Activated T-cell treated with anti-CD3 and anti-CD28 coated beads, Interleukin-2, amount 50 U/mL, for 72 hours (primary cell): ENCODE data around the gene ADNP2. TPM values are rescaled to one million over a fixed set of nuclear protein-coding genes. Genes with fewer than 3 reads are reported as not detected.

Source experiments
- ATAC-seq, 2 donors: fragments of 150-1000 bp; cut with Tn5 transposase; replicated peaks in 1 of 2; 2 replicates each; pipeline ENCODE4 v1.10.0; 2021; ENCODE audit warnings: moderate library complexity in 2 of 2, mild to moderate bottlenecking in 1 of 2
- DNase-seq, 2 donors: peaks; one replicate each; pipeline ENCODE4 v3.0.0; 2021 to 2022; ENCODE audit warnings: mixed read lengths in 1 of 2
- H3K27ac Mint-ChIP-seq: one replicate; pipeline ENCODE4 v1.8.0; 2022; ENCODE audit warnings: mild to moderate bottlenecking, moderate library complexity, mixed read lengths
- H3K27me3 Mint-ChIP-seq: one replicate; pipeline ENCODE4 v1.8.0; 2022; ENCODE audit warnings: low read depth, mixed read lengths
- H3K36me3 Mint-ChIP-seq, 2 donors: one replicate each; pipeline ENCODE4 v1.8.0; 2022; ENCODE audit warnings: mixed read lengths in 2 of 2, mild to moderate bottlenecking in 1 of 2; ENCODE audit not compliant: insufficient read depth in 2 of 2
- H3K4me1 Mint-ChIP-seq: one replicate; pipeline ENCODE4 v1.8.0; 2022; ENCODE audit warnings: low read depth, mixed read lengths
- H3K4me3 Mint-ChIP-seq, 2 donors: one replicate each; pipeline ENCODE4 v1.8.0; 2022; ENCODE audit warnings: mild to moderate bottlenecking in 2 of 2, mixed read lengths in 2 of 2, moderate library complexity in 2 of 2
- H3K9me3 Mint-ChIP-seq, 2 donors: one replicate each; pipeline ENCODE4 v1.8.0; 2022; ENCODE audit warnings: mixed read lengths in 2 of 2
- total RNA-seq, 2 donors: library from RNA; stranded (reverse); gene quantifications; one replicate each; pipeline ENCODE4 v1.2.3, GENCODE V29; 2022

The ADNP2 gene
- total RNA-seq, 2 donors from 2014 or later = 25.1 to 33.4 TPM

DNA sequence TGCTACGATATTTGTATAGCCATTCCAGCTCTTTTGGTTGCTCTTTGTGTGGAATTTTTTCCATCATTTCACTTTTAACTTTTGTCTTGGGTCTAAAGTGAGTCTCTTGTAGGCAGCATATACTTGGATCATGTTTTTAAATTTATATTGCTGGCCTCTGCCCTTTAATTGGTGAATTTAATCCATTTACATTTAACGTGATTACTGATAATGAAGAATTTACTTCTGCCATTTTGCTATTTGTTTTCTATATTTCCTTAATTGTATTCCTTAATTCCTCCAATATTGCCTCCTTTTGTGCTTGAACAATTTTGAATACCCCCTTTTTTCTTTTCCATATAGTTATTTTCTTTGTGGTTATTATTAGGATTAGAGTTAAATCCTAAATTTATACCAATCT, 21.0 kb upstream of the ADNP2 start:
- H3K4me1 Mint-ChIP-seq = no peaks in the 10 kb centered on the region
- H3K4me3 Mint-ChIP-seq = no peak overlapping the region
- H3K27ac Mint-ChIP-seq = no peak overlapping the region

DNA sequence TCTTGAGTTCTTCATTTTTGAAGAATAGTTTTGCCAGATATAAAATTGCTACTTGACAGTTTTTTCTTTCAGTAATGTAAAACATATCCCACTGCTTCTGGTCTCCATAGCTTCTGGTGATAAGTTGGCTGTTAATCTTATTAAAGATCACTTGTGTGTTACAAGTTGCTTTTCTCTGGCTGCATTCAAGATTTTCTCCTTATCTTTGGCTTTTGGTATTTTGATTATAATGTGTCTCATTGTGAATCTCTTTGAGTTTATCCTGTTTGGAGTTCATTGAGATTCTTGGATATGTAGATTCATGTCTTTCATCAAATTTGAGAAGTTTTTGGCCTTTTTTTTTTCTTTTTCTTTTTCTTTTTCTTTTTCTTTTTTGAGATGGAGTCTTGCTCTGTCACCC, 20.2 kb upstream of the ADNP2 start:
- Mint-ChIP-seq H3K4me1 (no peaks in the 10 kb centered on the region), H3K4me3 (no peak overlapping the region), H3K36me3 (peaks cover 9 to 28% of the 10 kb centered on the region in 2 donors), H3K9me3 (peaks cover 15 to 18% of the 10 kb centered on the region in 2 donors), H3K27me3 (peaks cover 19% of the 10 kb centered on the region), H3K27ac (no peak overlapping the region)
- ATAC-seq = no peak
- DNase-seq = no peak

More for the DNA sequence above, 21.0 kb upstream of the ADNP2 start:
- ATAC-seq = no peak
- peaks cover 13 to 18% of the 10 kb centered on the region in 2 donors for H3K9me3 Mint-ChIP-seq
- DNase-seq = no peak
- peaks cover 18% of the 10 kb centered on the region for H3K27me3 Mint-ChIP-seq
- peaks cover 9 to 28% of the 10 kb centered on the region in 2 donors for H3K36me3 Mint-ChIP-seq

DNA sequence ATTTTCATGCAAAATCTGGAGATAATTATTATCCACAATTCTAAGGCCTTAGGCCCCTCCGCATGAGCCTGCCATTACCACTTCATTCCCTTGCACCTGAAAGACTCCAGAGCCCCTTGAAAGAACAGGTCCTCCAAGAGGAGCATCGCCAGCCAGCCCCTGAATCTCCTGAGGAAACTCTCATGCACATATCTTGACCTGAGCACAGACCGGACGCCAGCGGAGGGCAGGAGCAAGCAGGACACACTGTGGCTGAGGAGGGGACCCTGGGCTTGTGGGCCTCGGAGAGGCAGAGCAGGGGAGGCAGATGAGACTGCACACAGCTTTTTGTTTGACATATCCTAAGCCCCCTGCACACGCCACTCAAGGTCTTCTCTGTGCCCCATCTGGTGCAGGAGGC, 13.6 kb upstream of the ADNP2 start:
- Mint-ChIP-seq H3K27ac (no peak overlapping the region), H3K9me3 (peaks cover 0 to 4% of the 10 kb centered on the region in 2 donors), H3K4me1 (no peaks in the 10 kb centered on the region), H3K4me3 (no peak overlapping the region), H3K27me3 (peaks cover 11% of the 10 kb centered on the region), H3K36me3 (peaks cover 0 to under 1% of the 10 kb centered on the region in 2 donors)
- DNase-seq = no peak
- no peak for ATAC-seq

DNA sequence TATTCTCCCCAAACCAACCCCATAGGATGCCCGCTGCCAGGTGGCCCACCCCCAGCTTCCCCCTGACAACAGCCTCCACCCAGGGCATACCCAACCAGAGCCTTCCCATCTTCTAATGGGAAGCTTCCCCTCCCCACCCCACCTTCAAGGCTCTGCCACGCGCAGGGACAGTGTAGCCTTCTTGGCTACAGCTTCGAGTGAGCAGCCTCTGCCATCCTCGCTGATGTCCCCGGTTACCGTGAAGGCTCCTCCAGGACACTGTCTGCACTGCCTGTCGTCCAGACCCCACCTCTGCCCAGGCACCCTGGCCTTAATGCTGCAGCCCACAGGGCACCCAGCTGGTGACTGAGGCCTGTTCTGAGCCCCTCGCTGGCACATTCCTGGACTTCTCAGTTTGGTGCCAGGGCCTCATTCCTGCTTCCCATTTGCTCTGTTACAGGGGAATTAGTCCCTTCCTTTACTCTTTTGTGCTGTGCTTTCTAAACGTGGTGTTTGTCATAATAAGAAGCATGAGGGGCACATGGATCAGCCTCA, 13.0 kb upstream of the ADNP2 start:
- DNase-seq = no peak
- no peak for ATAC-seq
- Mint-ChIP-seq H3K27ac (no peak overlapping the region), H3K36me3 (peaks cover 0 to 1% of the 10 kb centered on the region in 2 donors), H3K27me3 (peaks cover 10% of the 10 kb centered on the region), H3K9me3 (peaks cover 3 to 7% of the 10 kb centered on the region in 2 donors), H3K4me3 (no peak overlapping the region), H3K4me1 (no peaks in the 10 kb centered on the region)

DNA sequence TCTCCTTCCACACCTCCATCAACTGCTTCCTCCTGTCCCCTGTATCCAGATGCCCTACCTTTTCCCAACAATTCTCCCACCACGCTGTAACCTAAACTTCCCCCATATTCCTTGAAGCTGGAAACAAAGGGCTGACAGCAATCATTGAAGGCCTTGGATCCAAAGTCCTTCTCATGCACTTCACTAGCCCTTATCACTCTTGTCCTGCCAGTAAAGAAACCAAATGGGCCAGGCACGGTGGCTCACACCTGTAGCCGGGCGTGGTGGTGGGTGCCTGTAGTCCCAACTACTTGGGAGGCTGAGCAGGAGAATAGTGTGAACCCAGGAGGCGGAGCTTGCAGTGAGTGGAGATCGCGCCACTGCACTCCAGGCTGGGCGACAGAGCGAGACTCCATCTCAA, 11.9 kb upstream of the ADNP2 start:
- H3K27me3 Mint-ChIP-seq = peaks cover 5% of the 10 kb centered on the region
- H3K9me3 Mint-ChIP-seq = peaks cover 5 to 11% of the 10 kb centered on the region in 2 donors
- no peak overlapping the region for H3K27ac Mint-ChIP-seq
- no peak overlapping the region for H3K4me3 Mint-ChIP-seq
- ATAC-seq (no peak), DNase-seq (no peak)
- H3K4me1 Mint-ChIP-seq = no peaks in the 10 kb centered on the region
- H3K36me3 Mint-ChIP-seq = peaks cover 0 to 1% of the 10 kb centered on the region in 2 donors

DNA sequence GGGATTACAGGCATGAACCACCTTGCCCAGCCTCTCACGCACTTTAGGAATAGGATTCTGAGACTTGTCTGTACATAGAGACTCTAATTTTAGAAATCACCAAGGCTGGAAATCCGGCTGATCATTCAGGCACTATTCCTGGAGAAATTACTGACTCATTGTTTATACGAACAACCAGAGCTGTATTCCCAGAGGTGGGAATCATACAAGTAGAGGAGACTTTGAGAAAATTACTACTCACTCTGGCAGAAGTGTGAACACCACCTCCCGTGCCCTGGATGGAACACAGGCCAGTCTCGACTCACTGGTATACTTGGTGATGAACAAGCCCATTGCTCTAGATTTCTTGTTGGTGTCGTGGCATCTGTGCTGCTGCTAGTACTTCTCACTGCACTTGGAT, 5.8 kb upstream of the ADNP2 start:
- peaks cover 7% of the 10 kb centered on the region in 2 donors for H3K9me3 Mint-ChIP-seq
- no peak overlapping the region for H3K4me3 Mint-ChIP-seq
- no peaks in the 10 kb centered on the region for H3K27me3 Mint-ChIP-seq
- peaks cover 0 to 1% of the 10 kb centered on the region in 2 donors for H3K36me3 Mint-ChIP-seq
- H3K27ac Mint-ChIP-seq = no peak overlapping the region
- peaks cover 28% of the 10 kb centered on the region for H3K4me1 Mint-ChIP-seq
- ATAC-seq = no peak
- no peak for DNase-seq

DNA sequence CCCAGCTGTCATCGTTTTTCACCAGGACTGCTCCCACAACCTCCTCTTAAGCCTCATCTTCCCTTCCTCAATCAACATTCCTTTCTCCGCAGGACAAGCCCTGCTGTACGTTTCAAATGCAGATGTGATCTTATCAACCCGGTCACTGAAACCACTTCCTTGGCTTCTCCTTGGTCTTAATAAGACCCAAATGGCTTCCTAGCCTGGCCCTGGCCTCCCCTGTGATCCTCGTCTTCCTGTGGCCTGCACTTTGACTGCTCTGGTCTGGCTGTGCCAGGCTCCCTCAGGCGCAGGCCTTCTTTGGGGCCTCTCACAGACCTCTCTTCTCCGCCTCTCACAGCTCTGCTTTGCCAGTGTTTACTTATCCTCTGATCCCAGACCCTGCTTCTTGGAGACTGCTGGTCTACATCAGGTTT, 4.7 kb upstream of the ADNP2 start:
- peaks cover 7% of the 10 kb centered on the region in 2 donors for H3K9me3 Mint-ChIP-seq
- no peak for DNase-seq
- no peaks in the 10 kb centered on the region for H3K27me3 Mint-ChIP-seq
- no peak for ATAC-seq
- H3K4me1 Mint-ChIP-seq = peaks cover 36% of the 10 kb centered on the region
- no peak overlapping the region for H3K4me3 Mint-ChIP-seq
- H3K27ac Mint-ChIP-seq = no peak overlapping the region
- peaks cover 0 to 1% of the 10 kb centered on the region in 2 donors for H3K36me3 Mint-ChIP-seq

DNA sequence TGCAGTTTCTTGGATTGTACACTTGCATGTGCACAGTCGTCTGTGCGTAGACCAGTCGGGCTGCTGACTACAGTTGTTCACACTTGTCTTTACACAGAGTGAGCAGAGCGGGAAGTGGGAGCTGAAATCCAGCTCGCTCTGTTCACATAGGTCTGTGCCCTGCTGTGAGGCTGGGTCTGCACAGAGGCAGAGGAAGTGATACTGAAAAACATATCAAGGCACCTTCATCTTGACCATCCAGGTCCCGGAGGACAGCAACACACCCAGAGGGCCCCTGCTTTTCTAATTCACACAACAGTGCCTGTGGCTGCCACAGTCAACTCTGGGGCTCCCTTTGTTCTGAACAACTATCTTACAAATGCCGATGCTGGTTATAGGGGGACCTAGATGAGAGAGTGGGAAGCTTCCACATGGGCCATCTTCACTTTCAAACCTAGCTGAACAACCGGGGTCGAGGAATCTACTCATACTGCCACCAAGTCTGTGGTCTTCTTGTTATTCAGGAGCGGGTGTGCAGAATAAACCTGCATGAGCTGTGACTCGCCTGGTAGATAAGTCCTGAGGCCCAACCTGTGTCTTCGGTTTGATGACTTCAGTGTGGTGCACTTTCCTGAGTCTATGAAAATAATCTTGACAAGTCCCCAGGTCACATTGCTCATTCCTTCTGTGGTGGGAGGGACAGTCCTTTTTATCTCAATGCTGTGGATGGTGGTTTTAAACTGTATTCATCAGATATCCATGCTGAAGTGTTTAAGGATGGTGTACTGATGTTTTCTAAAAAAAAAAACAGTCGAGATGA, 3.5 kb upstream of the ADNP2 start:
- Mint-ChIP-seq H3K36me3 (peaks cover 3 to 5% of the 10 kb centered on the region in 2 donors), H3K4me3 (peak overlapping the region; percentile 38 to 48), H3K27me3 (no peaks in the 10 kb centered on the region), H3K4me1 (peaks cover 43% of the 10 kb centered on the region), H3K27ac (peak overlapping the region; percentile 51), H3K9me3 (peaks cover 7% of the 10 kb centered on the region in 2 donors)
- DNase-seq (peak; percentile 33 to 59), ATAC-seq (peak; percentile 66 to 69)

DNA sequence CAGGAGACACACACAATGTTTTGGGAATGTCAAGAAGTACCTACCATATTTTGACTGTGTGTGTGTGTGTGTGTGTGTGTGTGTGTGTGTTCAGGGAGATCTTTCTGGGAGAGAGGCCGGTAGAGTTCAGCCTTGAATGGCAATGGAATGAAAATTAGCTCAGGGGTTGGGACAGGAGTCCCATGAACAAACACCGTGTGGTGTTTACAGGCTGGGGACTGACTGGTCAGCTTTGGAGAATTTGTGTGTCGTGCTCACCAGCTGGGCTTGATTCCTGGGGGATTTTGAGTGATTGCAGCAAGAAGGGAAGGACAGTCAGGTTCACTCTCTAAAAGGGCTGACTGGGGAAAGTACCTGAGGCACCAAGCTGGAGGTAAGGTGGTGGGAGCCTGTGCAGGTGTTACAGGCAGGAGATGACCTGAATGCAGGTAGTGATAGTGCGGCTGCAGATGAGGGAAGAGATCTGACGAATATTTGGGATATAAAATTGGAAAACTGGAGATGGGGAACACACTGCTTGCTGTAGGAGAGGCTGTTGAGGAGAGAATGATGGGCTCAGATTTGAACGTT, 2.5 kb upstream of the ADNP2 start:
- DNase-seq (no peak), ATAC-seq (no peak)
- no peaks in the 10 kb centered on the region for H3K27me3 Mint-ChIP-seq
- H3K4me3 Mint-ChIP-seq = peak overlapping the region in 1 of 2 donors; percentile 43
- no peak overlapping the region for H3K27ac Mint-ChIP-seq
- peaks cover 4 to 5% of the 10 kb centered on the region in 2 donors for H3K36me3 Mint-ChIP-seq
- peaks cover 3% of the 10 kb centered on the region in 2 donors for H3K9me3 Mint-ChIP-seq
- peaks cover 50% of the 10 kb centered on the region for H3K4me1 Mint-ChIP-seq

DNA sequence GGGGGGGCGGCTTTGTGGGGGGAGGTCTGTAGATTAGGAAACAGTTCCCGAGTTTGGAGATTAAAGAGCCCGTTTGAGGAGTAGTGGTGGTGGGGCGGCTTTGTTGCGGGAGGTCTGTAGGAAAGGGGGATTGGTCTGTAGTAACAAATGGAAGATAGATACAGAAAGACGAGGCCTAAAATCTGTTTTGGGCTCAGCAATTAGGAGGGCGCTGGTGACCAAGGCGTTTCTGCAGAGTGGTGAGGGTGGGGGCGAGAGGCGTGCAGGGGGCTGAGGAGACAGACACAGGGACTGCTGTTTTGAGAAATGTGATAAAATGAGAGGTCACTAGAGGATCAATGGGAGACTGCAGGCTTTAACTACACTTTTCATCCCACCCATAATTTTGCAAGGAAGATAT, 1.6 kb upstream of the ADNP2 start:
- Mint-ChIP-seq H3K36me3 (peaks cover 4 to 5% of the 10 kb centered on the region in 2 donors), H3K4me3 (no peak overlapping the region), H3K9me3 (peaks cover 0 to 2% of the 10 kb centered on the region in 2 donors), H3K27ac (peak overlapping the region; percentile 47), H3K27me3 (no peaks in the 10 kb centered on the region), H3K4me1 (peaks cover 50% of the 10 kb centered on the region)
- ATAC-seq = no peak
- DNase-seq = no peak

DNA sequence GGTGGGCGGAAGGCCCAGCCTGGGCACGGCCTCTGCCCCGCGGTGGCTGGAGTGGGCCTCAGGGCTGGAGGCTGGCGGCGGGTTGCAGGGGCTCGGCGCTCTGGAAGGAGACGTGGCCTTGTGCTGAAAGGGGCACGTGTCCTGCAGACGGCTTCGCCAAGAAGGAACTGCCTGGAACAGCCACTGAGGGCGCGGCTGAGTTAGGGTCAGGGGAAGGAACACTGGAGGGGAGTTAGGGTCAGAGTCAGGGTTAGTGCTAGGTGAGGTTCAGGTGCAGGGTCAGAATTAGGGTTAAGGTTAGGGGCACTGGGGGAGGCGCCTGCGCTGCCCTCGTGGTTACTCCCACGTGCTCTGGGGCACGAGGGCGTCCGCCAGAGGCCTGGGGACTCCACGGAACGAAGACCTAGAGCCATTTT, 933 bp upstream of the ADNP2 start:
- ATAC-seq (no peak), DNase-seq (no peak)
- Mint-ChIP-seq H3K36me3 (peaks cover 4 to 5% of the 10 kb centered on the region in 2 donors), H3K27ac (peak overlapping the region; percentile 68), H3K9me3 (peaks cover 0 to 2% of the 10 kb centered on the region in 2 donors), H3K4me1 (peaks cover 51% of the 10 kb centered on the region), H3K27me3 (no peaks in the 10 kb centered on the region), H3K4me3 (peak overlapping the region; percentile 76 to 80)

DNA sequence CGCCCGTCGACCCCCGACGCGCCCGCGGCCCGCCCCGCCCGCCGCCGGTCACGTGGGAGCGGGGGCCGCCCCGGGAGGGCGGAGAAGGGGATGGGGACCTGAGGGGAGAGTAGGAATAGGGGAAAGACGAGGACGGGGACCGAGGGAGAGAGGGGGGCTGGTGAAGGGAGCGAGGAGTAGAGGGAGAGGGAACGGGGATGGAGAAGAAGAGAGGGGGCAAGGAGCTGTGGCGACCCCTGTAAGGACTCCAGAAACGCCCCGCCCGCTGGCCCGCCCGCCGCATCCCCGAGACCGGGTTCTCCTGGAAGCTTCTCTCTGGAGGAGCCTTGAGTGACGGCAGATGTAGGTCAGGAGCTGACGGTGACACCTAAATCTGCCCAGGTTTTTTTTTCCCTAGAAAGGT, 615 bp downstream of the ADNP2 start:
- H3K4me1 Mint-ChIP-seq = peaks cover 66% of the 10 kb centered on the region
- H3K27me3 Mint-ChIP-seq = no peaks in the 10 kb centered on the region
- peaks cover 4 to 7% of the 10 kb centered on the region in 2 donors for H3K36me3 Mint-ChIP-seq
- peaks cover 0 to 2% of the 10 kb centered on the region in 2 donors for H3K9me3 Mint-ChIP-seq
- peak overlapping the region; percentile 81 to 89 for H3K4me3 Mint-ChIP-seq
- DNase-seq (no peak), ATAC-seq (peak; percentile 22 to 37)
- peak overlapping the region; percentile 92 for H3K27ac Mint-ChIP-seq

DNA sequence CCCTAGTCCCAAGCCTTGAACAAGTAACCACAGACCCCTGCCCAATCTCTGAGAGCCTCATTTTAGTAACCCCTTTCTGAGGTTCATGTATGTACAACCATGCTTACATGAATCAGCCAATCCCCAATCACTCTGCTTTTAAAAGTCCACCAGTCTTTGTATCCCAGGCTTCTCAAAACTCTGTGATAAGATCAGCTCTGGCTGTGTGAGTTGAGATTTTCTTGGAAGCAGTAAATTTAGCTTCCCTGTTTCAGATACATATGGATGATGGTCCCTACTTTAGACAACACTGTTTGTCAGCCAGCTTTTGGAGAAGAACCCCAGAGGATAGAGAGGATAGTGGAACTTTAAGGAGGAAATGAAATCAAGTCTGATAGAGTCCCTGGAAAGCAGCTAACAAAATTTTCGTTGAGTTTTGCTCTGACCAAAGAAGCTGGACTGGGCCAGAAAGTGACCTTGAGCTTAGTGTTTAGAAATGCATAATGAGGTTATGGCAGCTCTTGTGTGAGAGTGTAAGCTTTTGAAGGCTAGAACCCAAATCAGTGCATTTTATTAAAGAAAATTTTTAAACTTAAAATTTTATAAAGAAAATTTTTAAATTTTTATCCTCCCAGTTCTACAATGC, 3.7 kb downstream of the ADNP2 start:
- no peak for ATAC-seq
- Mint-ChIP-seq H3K9me3 (peaks cover 0 to 2% of the 10 kb centered on the region in 2 donors), H3K27me3 (no peaks in the 10 kb centered on the region), H3K36me3 (peaks cover 4 to 14% of the 10 kb centered on the region in 2 donors), H3K4me1 (peaks cover 61% of the 10 kb centered on the region), H3K4me3 (no peak overlapping the region), H3K27ac (no peak overlapping the region)
- DNase-seq = no peak
